Activated CD8-positive, alpha-beta T cell treated with anti-CD3 and anti-CD28 coated beads for 36 hours (primary cell): ENCODE measurements around the gene SGK1. TPM values are rescaled to one million over a fixed set of nuclear protein-coding genes. Genes with fewer than 3 reads are reported as not detected.
"Not testable (repeated sequence)": the region's sequence is repeated elsewhere in the genome, so short reads cannot be mapped to it uniquely, and the experiment has no call there.

Source experiments
- ATAC-seq: fragments of 200-7000 bp; cut with Tn5 transposase; one replicate; pipeline ENCODE4 v1.10.0; 2021; ENCODE audit warnings: mild to moderate bottlenecking, moderate library complexity
- CTCF ChIA-PET: fragments of 350-600 bp; sonication (Branson Sonifier 250); formaldehyde crosslinking; loops from one replicate; lab custom pipeline; 2021; ENCODE audit warnings: antibody characterized with exemption; lab: Charles Lee
- POLR2A ChIA-PET: fragments of 350-600 bp; sonication (Branson Sonifier 250); formaldehyde crosslinking; loops from one replicate; lab custom pipeline; 2021; ENCODE audit warnings: antibody characterized with exemption; lab: Charles Lee
- DNase-seq: peaks from one replicate; pipeline ENCODE4 v3.0.0-alpha.2; 2020
- H3K27ac Mint-ChIP-seq: one replicate; pipeline ENCODE4 v1.8.0; 2021; ENCODE audit warnings: mild to moderate bottlenecking, mixed read lengths
- H3K27me3 Mint-ChIP-seq: one replicate; pipeline ENCODE4 v1.8.0; 2021; ENCODE audit warnings: mixed read lengths
- H3K36me3 Mint-ChIP-seq: one replicate; pipeline ENCODE4 v1.8.0; 2021; ENCODE audit warnings: low read depth, mixed read lengths
- H3K4me1 Mint-ChIP-seq: one replicate; pipeline ENCODE4 v1.8.0; 2021; ENCODE audit warnings: low read depth, mixed read lengths
- H3K4me3 Mint-ChIP-seq: one replicate; pipeline ENCODE4 v1.8.0; 2021; ENCODE audit warnings: mild to moderate bottlenecking, moderate library complexity, mixed read lengths
- H3K9me3 Mint-ChIP-seq: one replicate; pipeline ENCODE4 v1.8.0; 2021; ENCODE audit warnings: mixed read lengths
- CTCF ChIP-seq: fragments of 200-600 bp; IDR thresholded peaks from one replicate; pipeline ENCODE4 v1.8.0; 2022; ENCODE audit warnings: antibody characterized with exemption, mild to moderate bottlenecking
- intact Hi-C: fragments of 100-400 bp; cut with micrococcal nuclease; formaldehyde crosslinking; loops from one replicate; pipeline ENCODE4 v1.10.0; 2022
- total RNA-seq, 2 experiments: library from RNA; stranded (reverse); gene quantifications; one replicate each; pipeline ENCODE4 v1.2.3, GENCODE V29; 2021

Gene SGK1
- total RNA-seq, 2 experiments from 2014 or later = 46.4 to 53.4 TPM

- no peak for TF ChIP-seq CTCF
- Mint-ChIP-seq H3K27ac (no peak overlapping the region), H3K9me3 (peaks cover 7% of the 10 kb centered on the region), H3K4me1 (peaks cover 11% of the 10 kb centered on the region), H3K4me3 (no peak overlapping the region), H3K36me3 (peaks cover 3% of the 10 kb centered on the region), H3K27me3 (no peaks in the 10 kb centered on the region)
- DNase-seq (no peak), ATAC-seq (no peak)
- POLR2A ChIA-PET = no interaction called here
- intact Hi-C loops = no loop called here
- CTCF ChIA-PET = no interaction called here
Measured at GRCh38 chr6:134201716-134202115, 116.2 kb downstream of the SGK1 start.

- Mint-ChIP-seq H3K36me3 (peaks cover 3% of the 10 kb centered on the region), H3K9me3 (peaks cover 6% of the 10 kb centered on the region), H3K27me3 (no peaks in the 10 kb centered on the region), H3K4me1 (peaks cover 15% of the 10 kb centered on the region), H3K27ac (no peak overlapping the region), H3K4me3 (no peak overlapping the region)
- no peak for ATAC-seq
- no peak for TF ChIP-seq CTCF
- DNase-seq = no peak
- intact Hi-C loops = no loop called here
- POLR2A ChIA-PET = no interaction called here
- CTCF ChIA-PET = no interaction called here
Measured at GRCh38 chr6:134199848-134200606, 117.9 kb downstream of the SGK1 start.

- Mint-ChIP-seq H3K4me3 (no peak overlapping the region), H3K27me3 (no peaks in the 10 kb centered on the region), H3K27ac (no peak overlapping the region), H3K36me3 (no peaks in the 10 kb centered on the region), H3K9me3 (no peaks in the 10 kb centered on the region), H3K4me1 (peaks cover 18% of the 10 kb centered on the region)
- intact Hi-C loops = no loop called here
- CTCF ChIA-PET = interaction anchor here (1.8 kb wide), 1 partner anchor 15 kb away, joined by 7 read pairs; no protein-coding TSS in a partner anchor
- POLR2A ChIA-PET = interaction anchor here (1.2 kb wide), 1 partner anchor 153 kb away, joined by 3 read pairs; no protein-coding TSS in a partner anchor
- ATAC-seq (no peak), DNase-seq (no peak)
- TF ChIP-seq CTCF = no peak
Measured at GRCh38 chr6:134198093-134198492, 119.8 kb downstream of the SGK1 start.

- intact Hi-C loops, ATAC-seq, H3K9me3 Mint-ChIP-seq, POLR2A ChIA-PET, H3K36me3 Mint-ChIP-seq, H3K27me3 Mint-ChIP-seq, DNase-seq, H3K4me3 Mint-ChIP-seq, H3K27ac Mint-ChIP-seq: not testable (repeated sequence)
- CTCF ChIA-PET = interaction anchor here (1.8 kb wide), 1 partner anchor 15 kb away, joined by 7 read pairs; no protein-coding TSS in a partner anchor
- H3K4me1 Mint-ChIP-seq = peaks cover 18% of the 10 kb centered on the region
Measured at GRCh38 chr6:134197685-134198084, 120.2 kb downstream of the SGK1 start.

- Mint-ChIP-seq H3K27me3 (no peaks in the 10 kb centered on the region), H3K9me3 (no peaks in the 10 kb centered on the region), H3K36me3 (no peaks in the 10 kb centered on the region), H3K4me1 (peaks cover 18% of the 10 kb centered on the region), H3K27ac (peak overlapping the region; percentile 25), H3K4me3 (no peak overlapping the region)
- ATAC-seq = peak; percentile 74
- intact Hi-C loops = no loop called here
- DNase-seq = peak; percentile 24
- CTCF ChIA-PET = interaction anchor here (0.7 to 1.2 kb wide), 2 partner anchors 9 to 11 kb away, joined by 3 to 4 read pairs; no protein-coding TSS in a partner anchor
- no peak for TF ChIP-seq CTCF
- POLR2A ChIA-PET = no interaction called here
Measured at GRCh38 chr6:134196568-134197193, 121.2 kb downstream of the SGK1 start.
